K562 (cell line): ENCODE measurements around the gene PRSS1. TPM values are rescaled to one million over a fixed set of nuclear protein-coding genes. Genes with fewer than 3 reads are reported as not detected.

Experiments used
- ARID1B ChIP-seq: fragments of 450-650 bp; IDR thresholded peaks from 2 replicates; pipeline ENCODE4 v1.6.1; 2016; ENCODE audit warnings: antibody characterized with exemption, mild to moderate bottlenecking, inconsistent platforms
- BCL6 ChIP-seq: fragments of 250-450 bp; sonication (Bioruptor Pico); IDR thresholded peaks from 2 replicates; pipeline ENCODE4 v1.4.0; 2020
- CREBBP ChIP-seq: IDR thresholded peaks from one replicate; pipeline ENCODE4 v1.6.1; 2012; ENCODE audit warnings: low read depth, mild to moderate bottlenecking, control low read depth, inconsistent platforms, low read length
- DIDO1 ChIP-seq: fragments of 450-650 bp; IDR thresholded peaks from 2 replicates; pipeline ENCODE4 v1.6.1; 2016; ENCODE audit warnings: low read depth, missing biosample characterization, missing genetic modification characterization
- HBP1 ChIP-seq: fragments of 450-650 bp; formaldehyde crosslinking; IDR thresholded peaks from 2 replicates; pipeline ENCODE4 v1.4.0; 2022; ENCODE audit warnings: missing genetic modification characterization
- HOXB6 ChIP-seq: fragments of 250-450 bp; sonication (Bioruptor Pico); IDR thresholded peaks from 2 replicates; pipeline ENCODE4 v1.5.1; 2022; ENCODE audit warnings: mild to moderate bottlenecking, borderline replicate concordance
- MEF2A ChIP-seq: IDR thresholded peaks from 2 replicates; pipeline ENCODE4 v1.6.1; 2011; ENCODE audit warnings: low read depth, mild to moderate bottlenecking, low read length, moderate library complexity; ENCODE audit not compliant: control insufficient read depth
- MLX ChIP-seq, 2 experiments: fragments of 450-650 bp in 1 of 2; sonication (generic) in 1 of 2; formaldehyde crosslinking; conservative IDR thresholded peaks; 2 replicates each; pipeline versions ENCODE4 v1.4.0 to v1.8.1; 2020 to 2022; ENCODE audit warnings: mild to moderate bottlenecking in 1 of 2, missing genetic modification reagents in 1 of 2
- MXI1 ChIP-seq: IDR thresholded peaks from 2 replicates; pipeline ENCODE4 v1.6.1; 2011; ENCODE audit warnings: low read depth, mild to moderate bottlenecking, improper control_type of control experiment, low read length
- RBM17 ChIP-seq: fragments of 200-400 bp; formaldehyde crosslinking; IDR thresholded peaks from 2 replicates; pipeline ENCODE4 v1.6.1; 2017; ENCODE audit warnings: low read depth, mild to moderate bottlenecking, low read length, borderline replicate concordance
- SNRNP70 ChIP-seq: fragments of 200-400 bp; formaldehyde crosslinking; optimal IDR thresholded peaks from 2 replicates; pipeline ENCODE3; 2017; ENCODE audit warnings: low read depth, low read length
- STAT5A ChIP-seq: IDR thresholded peaks from 2 replicates; pipeline ENCODE4 v1.6.1; 2012; ENCODE audit warnings: low read length, inconsistent platforms, borderline replicate concordance
- TEAD1 ChIP-seq, 2 experiments: fragments of 450-650 bp in 1 of 2; sonication (generic) in 1 of 2; formaldehyde crosslinking; IDR thresholded peaks; 2 replicates each; pipeline versions ENCODE4 v1.4.0 to v1.8.0; 2020 to 2022; ENCODE audit warnings: mild to moderate bottlenecking in 2 of 2, missing genetic modification reagents in 1 of 2
- ZBTB49 ChIP-seq: sonication (generic); formaldehyde crosslinking; IDR thresholded peaks from 2 replicates; pipeline ENCODE4 v1.8.0; 2022; ENCODE audit warnings: missing genetic modification reagents, mild to moderate bottlenecking, borderline replicate concordance
- ZBTB9 ChIP-seq: fragments of 450-650 bp; formaldehyde crosslinking; IDR thresholded peaks from 2 replicates; pipeline ENCODE4 v1.4.0; 2020; ENCODE audit warnings: mild to moderate bottlenecking, moderate library complexity
- ZNF197 ChIP-seq: fragments of 200-800 bp; sonication (Bioruptor generic); IDR thresholded peaks from 2 replicates; pipeline ENCODE4 v1.6.1; 2016; ENCODE audit warnings: low read depth, missing genetic modification characterization, missing compliant biosample characterization
- ZNF639 ChIP-seq, 2 experiments: fragments of 200-800 bp in 1 of 2; sonication (Bioruptor generic) in 1 of 2; sonication (generic) in 1 of 2; formaldehyde crosslinking in 1 of 2; IDR thresholded peaks in 1 of 2; conservative IDR thresholded peaks in 1 of 2; 2 replicates each; pipeline versions ENCODE4 v1.5.0 to v1.6.1; 2016 to 2020; ENCODE audit warnings: missing compliant biosample characterization in 1 of 2, missing genetic modification characterization in 1 of 2, missing genetic modification reagents in 1 of 2
- ZNF644 ChIP-seq: fragments of 200-800 bp; sonication (Bioruptor generic); IDR thresholded peaks from 2 replicates; pipeline ENCODE4 v1.6.1; 2016; ENCODE audit warnings: low read depth, missing genetic modification characterization, missing compliant biosample characterization
- ZSCAN29 ChIP-seq: fragments of 450-650 bp; IDR thresholded peaks from 2 replicates; pipeline ENCODE4 v1.6.1; 2017
- polyA plus RNA-seq, 8 experiments: library from polyadenylated mRNA; depleted of rRNA in 4 of 8; stranded (reverse) in 5 of 8; unstranded in 3 of 8; fragments of >200 nt; fragmentation: Nextera tagmentation in 2 of 8; fragmentation: Illumina TruSeq in 1 of 8; extraction: Ambion mirVana in 2 of 8; extraction: Trizol in 1 of 8; gene quantifications; 2 replicates each; pipeline versions ENCODE4 v1.2.1 to v1.2.3, GENCODE V29; 2011 to 2014; ENCODE audit warnings: inconsistent platforms in 1 of 8, missing spikeins in 1 of 8
- total RNA-seq, 7 experiments: library from RNA; depleted of rRNA in 6 of 7; stranded (reverse); fragments of >200 nt in 6 of 7; fragmentation: Illumina TruSeq in 2 of 7; extraction: Trizol in 2 of 7; gene quantifications; 2 replicates each; pipeline versions ENCODE4 v1.2.1 to v1.2.3, GENCODE V29; 2011 to 2021; ENCODE audit warnings: low replicate concordance in 1 of 7

PRSS1 gene
- total and polyA plus RNA-seq, 9 of the 15 experiments (the other 6 are each of a cell fraction or from before 2014, with no cell fraction given), result 0.07 to 6.6 (median 0.20) TPM; not detected in 6

- TF ChIP-seq HBP1 (CRISPR knock-in tag) (no peak), ZSCAN29 (no peak), MEF2A (peak; percentile 37; the same call in 1 of the 2 replicates), DIDO1 (tag) (peak; percentile 81), ZBTB49 (CRISPR knock-in tag) (no peak), SNRNP70 (no peak), MLX (CRISPR knock-in tag; conservative IDR thresholded peaks at IDR 0.05) (no peak), ZNF644 (tag) (no peak), STAT5A (0 out of 2 replicates have a peak, but pooled peaks have one; percentile 35), MXI1 (no peak), TEAD1 (CRISPR knock-in tag; IDR thresholded peaks at IDR 0.05) (no peak; a peak in 1 of 4 replicates), ARID1B (peak; percentile 35; the same call in 1 of the 2 replicates), CREBBP (no peak), BCL6 (CRISPR knock-in tag) (no peak), HOXB6 (CRISPR knock-in tag) (no peak), ZNF639 (CRISPR knock-in tag; conservative IDR thresholded peaks at IDR 0.05 in 1 of 2, IDR thresholded peaks at IDR 0.05 in 1 of 2) (0 out of 4 replicates have a peak, but pooled peaks of 1 of the 2 experiments have one; percentile 44), ZBTB9 (CRISPR knock-in tag) (no peak), ZNF197 (CRISPR knock-in tag) (no peak), RBM17 (no peak)
These were observed 32.7 kb upstream of the PRSS1 start (continued) for GRCh38 chr7:142716596-142716995.
